Naive thymus-derived CD4-positive, alpha-beta T cell (primary cell): Measurements from ENCODE around the gene CASP12. TPM values are rescaled to one million over a fixed set of nuclear protein-coding genes. Genes with fewer than 3 reads are reported as not detected.

ENCODE experiments used
- ATAC-seq: fragments of 150-1000 bp; cut with Tn5 transposase; 2 replicates; pipeline ENCODE4 v1.10.0; 2021; ENCODE audit warnings: mild to moderate bottlenecking, moderate library complexity
- CTCF ChIA-PET: fragments of 350-600 bp; sonication (Branson Sonifier 250); formaldehyde crosslinking; loops from one replicate; lab custom pipeline; 2021; ENCODE audit warnings: antibody characterized with exemption; lab: Charles Lee
- POLR2A ChIA-PET: fragments of 350-600 bp; sonication (Branson Sonifier 250); formaldehyde crosslinking; loops from one replicate; lab custom pipeline; 2021; ENCODE audit warnings: antibody characterized with exemption, inconsistent platforms; lab: Charles Lee
- DNase-seq, 9 donors: peaks; one replicate each; pipeline versions ENCODE4 v3.0.0 to v3.0.0-alpha.2; 2020 to 2022; ENCODE audit warnings: mixed read lengths in 1 of 9
- H3K27ac ChIP-seq: one replicate; pipeline ENCODE4 v1.7.0; 2013; ENCODE audit warnings: mild to moderate bottlenecking, low read depth, low read length, moderate library complexity
- H3K27me3 ChIP-seq, 2 donors: one replicate each; pipeline ENCODE4 v1.7.0; 2013; ENCODE audit warnings: low read length in 2 of 2, mild to moderate bottlenecking in 2 of 2, moderate library complexity in 2 of 2; ENCODE audit not compliant: control insufficient read depth in 2 of 2, insufficient read depth in 2 of 2
- H3K36me3 ChIP-seq, 3 experiments: 1 replicate in 2 of 3; 2 replicates in 1 of 3; pipeline ENCODE4 v1.7.0; 2013; ENCODE audit warnings: low read length in 3 of 3, mild to moderate bottlenecking in 3 of 3, moderate library complexity in 1 of 3; ENCODE audit not compliant: insufficient read depth in 3 of 3, control insufficient read depth in 2 of 3
- H3K4me1 ChIP-seq, 2 donors: one replicate each; pipeline ENCODE4 v1.7.0; 2013; ENCODE audit warnings: low read length in 2 of 2, mild to moderate bottlenecking in 2 of 2, moderate library complexity in 1 of 2; ENCODE audit not compliant: control insufficient read depth in 2 of 2, insufficient read depth in 2 of 2
- H3K4me3 ChIP-seq: 2 replicates; pipeline ENCODE4 v1.7.0; 2013; ENCODE audit warnings: mild to moderate bottlenecking, low read length
- H3K9me3 ChIP-seq, 3 experiments: 1 replicate in 2 of 3; 2 replicates in 1 of 3; pipeline ENCODE4 v1.7.0; 2013; ENCODE audit warnings: low read length in 3 of 3; ENCODE audit not compliant: control insufficient read depth in 2 of 3
- H3K27ac Mint-ChIP-seq, 9 donors: one replicate each; pipeline ENCODE4 v1.8.0; 2020 to 2022; ENCODE audit warnings: mixed read lengths in 9 of 9, mild to moderate bottlenecking in 8 of 9, moderate library complexity in 5 of 9, inconsistent platforms in 2 of 9
- H3K27me3 Mint-ChIP-seq, 5 donors: one replicate each; pipeline ENCODE4 v1.8.0; 2021 to 2022; ENCODE audit warnings: mixed read lengths in 5 of 5, mild to moderate bottlenecking in 1 of 5
- H3K36me3 Mint-ChIP-seq, 5 donors: one replicate each; pipeline ENCODE4 v1.8.0; 2020 to 2022; ENCODE audit warnings: mixed read lengths in 5 of 5, mild to moderate bottlenecking in 3 of 5, inconsistent platforms in 1 of 5
- H3K4me1 Mint-ChIP-seq, 7 donors: one replicate each; pipeline ENCODE4 v1.8.0; 2020 to 2022; ENCODE audit warnings: mixed read lengths in 7 of 7, mild to moderate bottlenecking in 3 of 7, inconsistent platforms in 1 of 7
- H3K4me3 Mint-ChIP-seq, 10 donors: one replicate each; pipeline ENCODE4 v1.8.0; 2020 to 2022; ENCODE audit warnings: mild to moderate bottlenecking in 10 of 10, mixed read lengths in 10 of 10, moderate library complexity in 6 of 10, inconsistent platforms in 2 of 10
- H3K9me3 Mint-ChIP-seq, 11 donors: one replicate each; pipeline ENCODE4 v1.8.0; 2020 to 2022; ENCODE audit warnings: mixed read lengths in 11 of 11, mild to moderate bottlenecking in 4 of 11, inconsistent platforms in 1 of 11, moderate library complexity in 1 of 11
- intact Hi-C, 2 donors: fragments of 100-400 bp; cut with micrococcal nuclease; formaldehyde crosslinking; loops; one replicate each; pipeline ENCODE4 v1.15.1; 2023
- polyA plus RNA-seq, 2 donors: library from polyadenylated mRNA; unstranded; fragments of 300-500 nt; fragmentation: Illumina TruSeq; gene quantifications; one replicate each; pipeline ENCODE4 v1.2.3, GENCODE V29; 2021
- total RNA-seq, 6 experiments: library from RNA in 5 of 6; stranded (reverse) in 5 of 6; gene quantifications; 1 replicate in 5 of 6; 2 replicates in 1 of 6; pipeline ENCODE4 v1.2.3 and lab custom pipeline; 2021 to 2026

The CASP12 gene
- total and polyA plus RNA-seq, 7 experiments from 2014 or later, result not detected

- H3K9me3 Mint-ChIP-seq, result no peaks in the 10 kb centered on the region
- Histone ChIP-seq H3K4me1 (no peaks in the 10 kb centered on the region), H3K27me3 (no peaks in the 10 kb centered on the region), H3K27ac (no peak overlapping the region), H3K36me3 (no peaks in the 10 kb centered on the region), H3K4me3 (no peak overlapping the region), H3K9me3 (no peaks in the 10 kb centered on the region)
- POLR2A ChIA-PET, result no interaction called here
- H3K27me3 Mint-ChIP-seq, result peaks cover 0 to 5% (median 0%) of the 10 kb centered on the region in 5 donors
- H3K4me1 Mint-ChIP-seq, result peaks cover 0 to 2% (median under 1%) of the 10 kb centered on the region in 7 donors
- H3K27ac Mint-ChIP-seq, result no peak overlapping the region
- no peaks in the 10 kb centered on the region for H3K36me3 Mint-ChIP-seq
- DNase-seq, result no peak
- CTCF ChIA-PET, result no interaction called here
- intact Hi-C loops, result no loop called here
- ATAC-seq, result no peak
- no peak overlapping the region for H3K4me3 Mint-ChIP-seq
Measured at GRCh38 chr11:104852811-104853210, 45.4 kb downstream of the CASP12 start.

- Histone ChIP-seq H3K27ac (no peak overlapping the region), H3K9me3 (no peaks in the 10 kb centered on the region), H3K36me3 (no peaks in the 10 kb centered on the region), H3K4me1 (no peaks in the 10 kb centered on the region), H3K4me3 (no peak overlapping the region), H3K27me3 (no peaks in the 10 kb centered on the region)
- peaks cover 0 to 6% (median 0%) of the 10 kb centered on the region in 5 donors for H3K27me3 Mint-ChIP-seq
- CTCF ChIA-PET, result interaction anchor here (0.6 kb wide), 1 partner anchor 12 kb away, joined by 3 read pairs; no protein-coding TSS in a partner anchor
- DNase-seq (no peak), ATAC-seq (no peak)
- no peaks in the 10 kb centered on the region for H3K36me3 Mint-ChIP-seq
- H3K9me3 Mint-ChIP-seq, result no peaks in the 10 kb centered on the region
- POLR2A ChIA-PET, result no interaction called here
- intact Hi-C loops, result no loop called here
- H3K4me3 Mint-ChIP-seq, result no peak overlapping the region
- no peak overlapping the region for H3K27ac Mint-ChIP-seq
- H3K4me1 Mint-ChIP-seq, result peaks cover 0 to 4% (median 0%) of the 10 kb centered on the region in 7 donors
Measured at GRCh38 chr11:104846216-104846615, 52.0 kb downstream of the CASP12 start.

- Mint-ChIP-seq H3K36me3 (peaks cover 0 to 4% (median 3%) of the 10 kb centered on the region in 5 donors), H3K4me3 (no peak overlapping the region), H3K27me3 (peaks cover 0 to 5% (median 0%) of the 10 kb centered on the region in 5 donors), H3K4me1 (peaks cover 0 to 6% (median 0%) of the 10 kb centered on the region in 7 donors), H3K27ac (no peak overlapping the region), H3K9me3 (peaks cover 0 to 11% (median 5%) of the 10 kb centered on the region in 11 donors)
- Histone ChIP-seq H3K4me1 (no peaks in the 10 kb centered on the region), H3K4me3 (no peak overlapping the region), H3K27ac (no peak overlapping the region), H3K27me3 (no peaks in the 10 kb centered on the region), H3K9me3 (no peaks in the 10 kb centered on the region), H3K36me3 (no peaks in the 10 kb centered on the region)
- DNase-seq, result no peak
- intact Hi-C loops, result no loop called here
- POLR2A ChIA-PET, result no interaction called here
- CTCF ChIA-PET, result no interaction called here
- no peak for ATAC-seq
Measured at GRCh38 chr11:104844451-104844850, 53.8 kb downstream of the CASP12 start.

GRCh38 chr11:104843150-104843836, 55.0 kb downstream of the CASP12 start:
- H3K4me3 Mint-ChIP-seq, result no peak overlapping the region
- Histone ChIP-seq H3K4me3 (no peak overlapping the region), H3K27me3 (no peaks in the 10 kb centered on the region), H3K27ac (no peak overlapping the region), H3K4me1 (no peaks in the 10 kb centered on the region), H3K36me3 (no peaks in the 10 kb centered on the region), H3K9me3 (peaks cover 0 to 3% (median 1%) of the 10 kb centered on the region in 3 experiments)
- no peak for ATAC-seq
- intact Hi-C loops, result no loop called here
- H3K4me1 Mint-ChIP-seq, result peaks cover 0 to 6% (median 0%) of the 10 kb centered on the region in 7 donors
- peaks cover 0 to 21% (median 10%) of the 10 kb centered on the region in 11 donors for H3K9me3 Mint-ChIP-seq
- ChIA-PET CTCF (no interaction called here), POLR2A (no interaction called here)
- peaks cover 0 to 3% (median 0%) of the 10 kb centered on the region in 5 donors for H3K27me3 Mint-ChIP-seq
- DNase-seq, result no peak
- H3K27ac Mint-ChIP-seq, result no peak overlapping the region
- H3K36me3 Mint-ChIP-seq, result peaks cover 4 to 13% (median 7%) of the 10 kb centered on the region in 5 donors

GRCh38 chr11:104841973-104842525, 56.2 kb downstream of the CASP12 start:
- Mint-ChIP-seq H3K4me1 (peaks cover 0 to 6% (median 0%) of the 10 kb centered on the region in 7 donors), H3K36me3 (peaks cover 4 to 13% (median 7%) of the 10 kb centered on the region in 5 donors), H3K4me3 (no peak overlapping the region), H3K9me3 (peaks cover 0 to 21% (median 11%) of the 10 kb centered on the region in 11 donors), H3K27ac (no peak overlapping the region), H3K27me3 (peaks cover 0 to 3% (median 0%) of the 10 kb centered on the region in 5 donors)
- ATAC-seq (no peak), DNase-seq (no peak)
- Histone ChIP-seq H3K36me3 (no peaks in the 10 kb centered on the region), H3K27me3 (no peaks in the 10 kb centered on the region), H3K9me3 (peaks cover 0 to 4% (median 3%) of the 10 kb centered on the region in 3 experiments), H3K4me3 (no peak overlapping the region), H3K27ac (no peak overlapping the region), H3K4me1 (no peaks in the 10 kb centered on the region)
- ChIA-PET CTCF (no interaction called here), POLR2A (no interaction called here)
- intact Hi-C loops, result loop anchor here in 1 of 2 donors (1.0 kb wide), 1 partner anchor 233 kb away; no protein-coding TSS in a partner anchor

GRCh38 chr11:104841185-104841584, 57.1 kb downstream of the CASP12 start:
- peaks cover 0 to 4% (median 3%) of the 10 kb centered on the region in 3 experiments for H3K9me3 ChIP-seq
- intact Hi-C loops, result loop anchor here in 1 of 2 donors (1.0 kb wide), 1 partner anchor 232 kb away; no protein-coding TSS in a partner anchor
- ATAC-seq (no peak), DNase-seq (no peak)
- H3K4me1 ChIP-seq, result no peaks in the 10 kb centered on the region
- ChIA-PET POLR2A (no interaction called here), CTCF (no interaction called here)
- H3K27ac Mint-ChIP-seq, result no peak overlapping the region
- H3K36me3 ChIP-seq, result no peaks in the 10 kb centered on the region
- peaks cover 0 to 3% (median 0%) of the 10 kb centered on the region in 5 donors for H3K27me3 Mint-ChIP-seq
- H3K27me3 ChIP-seq, result no peaks in the 10 kb centered on the region
- H3K36me3 Mint-ChIP-seq, result peaks cover 4 to 13% (median 7%) of the 10 kb centered on the region in 5 donors
- no peak overlapping the region for H3K4me3 ChIP-seq
- no peak overlapping the region for H3K27ac ChIP-seq
- peaks cover 0 to 21% (median 11%) of the 10 kb centered on the region in 11 donors for H3K9me3 Mint-ChIP-seq
- H3K4me1 Mint-ChIP-seq, result peaks cover 0 to 6% (median 0%) of the 10 kb centered on the region in 7 donors
- no peak overlapping the region for H3K4me3 Mint-ChIP-seq
